Esophagus squamous epithelium (tissue), 5 donors: ENCODE measurements around the gene POU2AF3. TPM values are rescaled to one million over a fixed set of nuclear protein-coding genes. Genes with fewer than 3 reads are reported as not detected.

Experiments
- DNase-seq: peaks from one replicate; lab custom pipeline; 2025; lab: John Stamatoyannopoulos, UW
- H3K27ac ChIP-seq, 4 donors: fragments of 200-600 bp; sonication (generic); one replicate each; pipeline ENCODE4 v1.5.1; 2016 to 2019; ENCODE audit warnings: mild to moderate bottlenecking in 1 of 4
- H3K27me3 ChIP-seq, 4 donors: fragments of 200-600 bp; sonication (generic); 1 replicate in 3 of 4; 2 replicates in 1 of 4; pipeline versions ENCODE4 v1.5.1 to v1.6.0; 2017 to 2021; ENCODE audit warnings: antibody characterized with exemption in 1 of 4
- H3K36me3 ChIP-seq, 3 donors: fragments of 200-600 bp; sonication (generic); one replicate each; pipeline ENCODE4 v1.5.1; 2016 to 2019
- H3K4me1 ChIP-seq, 3 donors: fragments of 200-600 bp; sonication (generic); one replicate each; pipeline ENCODE4 v1.5.1; 2017 to 2019
- H3K4me3 ChIP-seq, 4 donors: fragments of 200-600 bp; sonication (generic); 1 replicate in 3 of 4; 2 replicates in 1 of 4; pipeline ENCODE4 v1.5.1; 2016 to 2019; ENCODE audit warnings: mild to moderate bottlenecking in 2 of 4, moderate library complexity in 1 of 4
- H3K9me3 ChIP-seq, 3 donors: fragments of 200-600 bp; sonication (generic); one replicate each; pipeline ENCODE4 v1.5.1; 2016 to 2019
- POLR2A ChIP-seq, 4 donors: fragments of 450-650 bp; IDR thresholded peaks; one replicate each; pipeline ENCODE4 v1.6.1; 2017; ENCODE audit warnings: antibody characterized with exemption in 4 of 4, mild to moderate bottlenecking in 4 of 4, moderate library complexity in 3 of 4
- WGBS, 2 donors: methylation state at CpG; one replicate each; pipeline ENCODE4 v1.1.5; 2018; 5-methylcytosine and 5-hydroxymethylcytosine counted together
- intact Hi-C: fragments of 100-400 bp; cut with DNase I; formaldehyde crosslinking; loops from one replicate; pipeline ENCODE4 v1.15.0; 2022
- total RNA-seq, 4 donors: library from RNA; depleted of rRNA; stranded (reverse); fragments of >200 nt; gene quantifications; one replicate each; pipeline ENCODE4 v1.1.0, GENCODE V29; 2016
- TF ChIP-seq, protein P1 (sequence below), 6 experiments: fragments of 450-650 bp in 4 of 6; fragments of 200-600 bp in 2 of 6; sonication (generic) in 2 of 6; IDR thresholded peaks; one replicate each; pipeline ENCODE4 v1.5.1; 2016 to 2019; ENCODE audit warnings: antibody characterized with exemption in 6 of 6, mild to moderate bottlenecking in 4 of 6, moderate library complexity in 4 of 6
- donor health status: DM: yes; HTN: yes; CAD: no.

The POU2AF3 gene
- total RNA-seq, 4 donors from 2014 or later: 1.3 to 4.1 (median 2.1) TPM

DNA sequence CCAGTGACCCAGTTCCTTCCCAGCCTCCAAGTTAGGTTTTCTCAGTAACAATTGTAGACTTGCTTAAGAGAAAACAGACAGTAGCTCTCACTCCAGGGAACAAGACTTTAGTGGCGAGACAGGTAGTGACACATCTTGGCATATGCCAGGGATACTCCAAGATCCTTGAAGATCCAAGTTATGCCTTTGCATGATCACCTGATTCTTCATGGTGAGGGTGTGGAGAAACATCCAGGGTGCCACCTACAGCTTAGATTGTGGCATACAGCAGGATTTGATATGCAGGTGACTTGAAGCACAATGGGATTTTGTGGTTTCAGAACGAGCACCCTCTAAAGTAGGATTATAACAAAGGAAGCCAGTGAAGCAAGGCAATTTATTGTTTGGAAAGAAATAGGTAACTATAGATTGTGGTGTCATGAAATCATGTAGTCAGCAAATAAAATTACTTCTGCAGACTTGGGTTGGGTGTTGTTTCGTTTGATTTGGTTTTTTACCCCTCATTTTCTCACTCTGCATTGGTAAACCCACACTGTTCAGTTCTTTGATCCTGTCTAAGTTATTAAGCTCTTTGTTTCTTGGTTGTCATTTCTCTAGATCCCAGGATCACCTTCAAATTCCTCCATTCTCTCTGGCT lies 9.2 kb downstream of the POU2AF3 start:
- no peaks in the 10 kb centered on the region for H3K9me3 ChIP-seq
- H3K27ac ChIP-seq: peak overlapping the region in 1 of 4 donors; percentile 12
- H3K4me3 ChIP-seq: no peak overlapping the region
- no peaks in the 10 kb centered on the region for H3K36me3 ChIP-seq
- DNase-seq: no peak
- peaks cover 10 to 61% (median 19%) of the 10 kb centered on the region in 3 donors for H3K4me1 ChIP-seq
- TF ChIP-seq, protein P1, sequence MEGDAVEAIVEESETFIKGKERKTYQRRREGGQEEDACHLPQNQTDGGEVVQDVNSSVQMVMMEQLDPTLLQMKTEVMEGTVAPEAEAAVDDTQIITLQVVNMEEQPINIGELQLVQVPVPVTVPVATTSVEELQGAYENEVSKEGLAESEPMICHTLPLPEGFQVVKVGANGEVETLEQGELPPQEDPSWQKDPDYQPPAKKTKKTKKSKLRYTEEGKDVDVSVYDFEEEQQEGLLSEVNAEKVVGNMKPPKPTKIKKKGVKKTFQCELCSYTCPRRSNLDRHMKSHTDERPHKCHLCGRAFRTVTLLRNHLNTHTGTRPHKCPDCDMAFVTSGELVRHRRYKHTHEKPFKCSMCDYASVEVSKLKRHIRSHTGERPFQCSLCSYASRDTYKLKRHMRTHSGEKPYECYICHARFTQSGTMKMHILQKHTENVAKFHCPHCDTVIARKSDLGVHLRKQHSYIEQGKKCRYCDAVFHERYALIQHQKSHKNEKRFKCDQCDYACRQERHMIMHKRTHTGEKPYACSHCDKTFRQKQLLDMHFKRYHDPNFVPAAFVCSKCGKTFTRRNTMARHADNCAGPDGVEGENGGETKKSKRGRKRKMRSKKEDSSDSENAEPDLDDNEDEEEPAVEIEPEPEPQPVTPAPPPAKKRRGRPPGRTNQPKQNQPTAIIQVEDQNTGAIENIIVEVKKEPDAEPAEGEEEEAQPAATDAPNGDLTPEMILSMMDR (IDR thresholded peaks at IDR 0.05): no peak
- TF ChIP-seq POLR2A (IDR thresholded peaks at IDR 0.05): no peak
- H3K27me3 ChIP-seq: no peaks in the 10 kb centered on the region
- 40 to 55% methylated on average over 3 of the region's 3 CpGs for WGBS, 2 donors
- intact Hi-C loops: no loop called here

DNA sequence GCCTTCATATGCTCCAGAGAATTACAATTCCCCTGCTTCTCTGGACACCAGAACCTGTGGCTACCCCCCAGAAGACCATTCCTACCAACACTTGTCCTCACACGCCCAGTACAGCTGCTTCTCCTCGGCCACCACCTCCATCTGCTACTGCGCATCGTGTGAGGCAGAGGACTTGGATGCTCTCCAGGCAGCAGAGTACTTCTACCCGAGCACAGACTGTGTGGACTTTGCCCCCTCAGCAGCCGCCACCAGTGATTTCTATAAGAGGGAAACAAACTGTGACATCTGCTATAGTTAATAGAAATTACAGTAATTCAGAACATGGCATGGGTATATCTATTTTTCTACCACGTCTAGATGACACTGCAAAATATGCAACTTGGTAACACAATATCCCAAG lies 9.8 kb downstream of the POU2AF3 start:
- no peak overlapping the region for H3K4me3 ChIP-seq
- intact Hi-C loops: no loop called here
- H3K4me1 ChIP-seq: peaks cover 8 to 55% (median 17%) of the 10 kb centered on the region in 3 donors
- DNase-seq: no peak
- no peak for TF ChIP-seq POLR2A (IDR thresholded peaks at IDR 0.05)
- TF ChIP-seq, protein P1 (IDR thresholded peaks at IDR 0.05): no peak
- no peaks in the 10 kb centered on the region for H3K27me3 ChIP-seq
- no peaks in the 10 kb centered on the region for H3K36me3 ChIP-seq
- 51 to 63% methylated on average over 7 of the region's 7 CpGs for WGBS, 2 donors
- H3K27ac ChIP-seq: no peak overlapping the region
- H3K9me3 ChIP-seq: no peaks in the 10 kb centered on the region

DNA sequence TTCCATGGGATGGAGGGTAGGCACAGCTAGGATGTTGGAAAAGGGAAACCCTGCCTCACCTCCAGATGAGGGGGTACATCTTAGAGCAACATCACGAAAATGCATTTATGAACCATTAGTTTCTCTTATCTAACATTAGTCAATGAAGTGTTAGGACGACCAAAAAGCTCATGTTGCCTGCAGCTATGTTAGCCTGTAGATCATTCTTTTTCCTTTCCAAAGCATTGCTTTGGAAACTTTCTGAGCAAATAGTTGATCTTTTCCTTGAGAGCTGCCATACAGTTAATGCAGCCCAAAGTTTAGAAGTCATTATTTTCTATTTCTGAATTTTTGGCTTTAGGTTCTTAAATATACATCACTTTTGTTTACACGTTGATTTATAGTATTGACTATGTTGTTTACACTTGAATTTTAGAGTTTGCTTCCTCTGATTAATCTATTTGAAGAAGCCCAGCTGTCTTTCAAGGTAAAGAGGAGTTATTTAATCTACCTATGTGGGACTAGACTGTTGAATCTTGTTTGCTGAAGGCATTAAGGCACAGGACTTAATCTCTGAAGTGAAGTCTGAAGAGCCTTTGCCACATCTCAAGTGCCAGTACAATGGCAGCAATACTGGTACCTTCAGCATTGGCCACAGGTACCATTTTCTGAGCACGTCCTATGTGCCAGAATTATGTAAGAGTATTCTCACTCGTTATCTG lies 11.0 kb downstream of the POU2AF3 start:
- WGBS, 2 donors: 67 to 71% methylated on average over 5 of the region's 5 CpGs

DNA sequence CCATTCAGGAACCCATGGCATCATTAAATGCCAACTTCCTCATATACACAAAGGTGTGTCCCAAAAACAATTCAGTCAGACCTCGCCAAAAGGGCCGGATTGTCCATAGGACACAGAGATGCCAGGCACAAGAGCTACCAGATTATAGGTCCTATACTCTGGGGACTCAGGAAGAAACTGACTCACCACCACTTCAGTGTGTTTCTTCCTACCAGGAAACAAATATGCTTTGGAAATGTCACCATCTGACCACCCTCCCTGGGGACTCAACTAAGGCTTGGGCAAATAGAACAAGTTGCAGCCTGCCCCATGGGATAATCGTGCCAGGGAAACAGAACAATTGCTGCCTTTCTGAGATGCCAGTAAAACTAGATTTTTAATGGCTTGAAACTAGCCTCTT lies 11.7 kb downstream of the POU2AF3 start:
- DNase-seq: no peak
- Histone ChIP-seq H3K36me3 (no peaks in the 10 kb centered on the region), H3K4me3 (no peak overlapping the region), H3K27ac (peak overlapping the region; percentile 26 to 77 (median 50)), H3K9me3 (no peaks in the 10 kb centered on the region), H3K4me1 (peaks cover 8 to 42% (median 17%) of the 10 kb centered on the region in 3 donors), H3K27me3 (no peaks in the 10 kb centered on the region)
- TF ChIP-seq POLR2A (IDR thresholded peaks at IDR 0.05): no peak
- TF ChIP-seq, protein P1 (IDR thresholded peaks at IDR 0.05): no peak
- WGBS, 2 donors: 15 to 17% methylated on average over 1 of the region's 3 CpGs
- intact Hi-C loops: no loop called here

More for the DNA sequence above, 11.0 kb downstream of the POU2AF3 start:
- intact Hi-C loops: no loop called here
- Histone ChIP-seq H3K27me3 (no peaks in the 10 kb centered on the region), H3K4me1 (peaks cover 8 to 43% (median 17%) of the 10 kb centered on the region in 3 donors), H3K9me3 (no peaks in the 10 kb centered on the region), H3K36me3 (no peaks in the 10 kb centered on the region), H3K4me3 (no peak overlapping the region), H3K27ac (peak overlapping the region; percentile 26 to 77 (median 50))
- TF ChIP-seq POLR2A (IDR thresholded peaks at IDR 0.05): no peak
- TF ChIP-seq, protein P1 (IDR thresholded peaks at IDR 0.05): no peak
- no peak for DNase-seq

DNA sequence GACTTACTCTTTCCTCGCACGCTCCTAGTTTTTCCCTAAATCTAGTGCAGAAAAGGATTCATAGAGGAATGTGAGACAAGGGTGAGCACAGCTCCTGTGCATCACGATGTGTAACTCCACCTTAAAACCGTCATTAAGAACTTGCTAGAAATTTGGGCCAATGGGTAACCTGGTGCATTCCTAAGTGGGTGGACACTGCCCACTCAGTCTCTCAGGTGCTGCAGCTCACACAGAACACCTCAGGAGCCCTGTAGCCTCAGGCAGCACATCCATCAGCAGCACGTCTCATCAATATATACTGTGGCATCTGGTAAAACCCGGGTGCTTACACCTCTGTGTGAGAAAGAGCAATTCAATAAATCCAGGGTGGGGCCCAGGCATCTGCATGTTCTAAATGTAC lies 12.4 kb downstream of the POU2AF3 start:
- intact Hi-C loops: no loop called here
- H3K4me3 ChIP-seq: no peak overlapping the region
- H3K27ac ChIP-seq: peak overlapping the region in 2 of 4 donors; percentile 67 to 77
- no peaks in the 10 kb centered on the region for H3K9me3 ChIP-seq
- no peaks in the 10 kb centered on the region for H3K27me3 ChIP-seq
- WGBS, 2 donors: 49 to 62% methylated on average over 6 of the region's 6 CpGs
- TF ChIP-seq, protein P1 (IDR thresholded peaks at IDR 0.05): no peak
- no peak for TF ChIP-seq POLR2A (IDR thresholded peaks at IDR 0.05)
- H3K4me1 ChIP-seq: peaks cover 8 to 42% (median 17%) of the 10 kb centered on the region in 3 donors
- no peak for DNase-seq
- no peaks in the 10 kb centered on the region for H3K36me3 ChIP-seq
